ENCODE results near the gene API5. TPM values are rescaled to one million over a fixed set of nuclear protein-coding genes. Genes with fewer than 3 reads are reported as not detected.
A peak's percentile ranks its signal among the peaks of the same experiment; 100 is the strongest.

API5 gene
- total RNA-seq, 2 donors from 2014 or later = 149 to 166 TPM

GRCh38 chr11:43358279-43358800 lies 46.5 kb downstream of the API5 start:
- Mint-ChIP-seq H3K27me3 (ENCODE audit: insufficient read depth) (peaks cover 15% of the 10 kb centered on the region), H3K27ac (peak overlapping the region; percentile 95), H3K4me1 (peaks cover 24% of the 10 kb centered on the region), H3K4me3 (peak overlapping the region; percentile 97), H3K9me3 (peaks cover 2% of the 10 kb centered on the region), H3K36me3 (ENCODE audit: low read depth) (peaks cover 6% of the 10 kb centered on the region)
- WGBS, 2 experiments (ENCODE audit: insufficient coverage in 1 of 2, insufficient read length in 1 of 2) = 17 to 47% methylated on average over 6 to 15 of the region's 16 CpGs
- H3K27ac ChIP-seq (ENCODE audit: low read depth, low read length) = peak overlapping the region; percentile 54
- H3K27me3 ChIP-seq (ENCODE audit: control insufficient read depth, insufficient read depth, low read length, poor library complexity, severe bottlenecking) = no peaks in the 10 kb centered on the region
- no peaks in the 10 kb centered on the region for H3K36me3 ChIP-seq (ENCODE audit: control insufficient read depth, insufficient read depth, low read length)
- H3K4me1 ChIP-seq (ENCODE audit: control insufficient read depth, insufficient read depth, low read length) = no peaks in the 10 kb centered on the region
- TF ChIP-seq CTCF (conservative IDR thresholded peaks at IDR 0.05) = no peak
- DNase-seq = no peak
- peak overlapping the region; percentile 86 for H3K9ac ChIP-seq (ENCODE audit: extremely low read depth, low read length, poor library complexity, severe bottlenecking)
- peak overlapping the region; percentile 97 for H3K4me3 ChIP-seq (ENCODE audit: low read length)
- H3K9me3 ChIP-seq (ENCODE audit: control insufficient read depth, low read length) = no peaks in the 10 kb centered on the region

- H3K36me3 Mint-ChIP-seq (ENCODE audit: low read depth) = peaks cover 12% of the 10 kb centered on the region
- peak; percentile 97 for DNase-seq
- Histone ChIP-seq H3K36me3 (ENCODE audit: control insufficient read depth, insufficient read depth, low read length) (no peaks in the 10 kb centered on the region), H3K4me1 (ENCODE audit: control insufficient read depth, insufficient read depth, low read length) (no peaks in the 10 kb centered on the region), H3K27ac (ENCODE audit: low read depth, low read length) (peak within 1 kb of the TSS; percentile 65), H3K27me3 (ENCODE audit: control insufficient read depth, insufficient read depth, low read length, poor library complexity, severe bottlenecking) (no peaks in the 10 kb centered on the region), H3K9me3 (ENCODE audit: control insufficient read depth, low read length) (peaks cover 5% of the 10 kb centered on the region), H3K9ac (ENCODE audit: extremely low read depth, low read length, poor library complexity, severe bottlenecking) (peak within 1 kb of the TSS; percentile 86), H3K4me3 (ENCODE audit: low read length) (peak within 1 kb of the TSS; percentile 97)
- TF ChIP-seq CTCF (conservative IDR thresholded peaks at IDR 0.05) = no peak
- H3K9me3 Mint-ChIP-seq = no peaks in the 10 kb centered on the region
- 0 to 5% methylated on average over 13 to 58 of the region's 58 CpGs for WGBS, 2 experiments (ENCODE audit: insufficient coverage in 1 of 2, insufficient read length in 1 of 2)
- peaks cover 24% of the 10 kb centered on the region for H3K4me1 Mint-ChIP-seq
- H3K4me3 Mint-ChIP-seq = peak within 1 kb of the TSS; percentile 97
- peak within 1 kb of the TSS; percentile 95 for H3K27ac Mint-ChIP-seq
- peaks cover 12% of the 10 kb centered on the region for H3K27me3 Mint-ChIP-seq (ENCODE audit: insufficient read depth)
Measured at GRCh38 chr11:43358801-43359421, 47.1 kb downstream of the API5 start, which contains the start of gene TTC17. Gene TTC17 (plus strand): TSS chr11:43358920. CDS start chr11:43358955, 35 bp downstream.

DNA sequence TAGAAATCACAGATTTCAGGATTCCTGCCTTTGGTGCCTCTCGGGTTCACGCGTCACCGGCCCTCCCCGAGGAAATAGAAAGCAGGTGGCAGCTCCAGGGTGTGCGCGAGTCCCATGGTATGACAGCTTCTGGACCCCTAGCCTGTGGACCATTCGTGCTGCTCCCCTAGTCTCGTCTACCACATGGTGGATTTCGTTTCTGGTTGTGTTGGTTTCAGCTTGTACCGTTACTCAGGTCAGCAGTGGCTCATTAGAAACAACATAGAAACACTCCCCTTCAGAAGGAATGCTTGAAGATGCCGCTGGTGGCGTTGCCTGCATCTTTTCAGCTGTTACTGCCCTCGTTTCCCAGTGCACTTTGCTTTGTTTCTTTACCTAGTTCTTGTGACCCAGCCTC lies 47.6 kb downstream of the API5 start:
- Mint-ChIP-seq H3K4me3 (peak overlapping the region; percentile 97), H3K27ac (peak overlapping the region; percentile 95), H3K27me3 (ENCODE audit: insufficient read depth) (peaks cover 12% of the 10 kb centered on the region), H3K4me1 (peaks cover 24% of the 10 kb centered on the region), H3K9me3 (no peaks in the 10 kb centered on the region), H3K36me3 (ENCODE audit: low read depth) (peaks cover 12% of the 10 kb centered on the region)
- TF ChIP-seq CTCF (conservative IDR thresholded peaks at IDR 0.05) = no peak
- no peaks in the 10 kb centered on the region for H3K4me1 ChIP-seq (ENCODE audit: control insufficient read depth, insufficient read depth, low read length)
- H3K9me3 ChIP-seq (ENCODE audit: control insufficient read depth, low read length) = peaks cover 5% of the 10 kb centered on the region
- H3K27ac ChIP-seq (ENCODE audit: low read depth, low read length) = peak overlapping the region; percentile 65
- H3K9ac ChIP-seq (ENCODE audit: extremely low read depth, low read length, poor library complexity, severe bottlenecking) = peak overlapping the region; percentile 86
- no peaks in the 10 kb centered on the region for H3K27me3 ChIP-seq (ENCODE audit: control insufficient read depth, insufficient read depth, low read length, poor library complexity, severe bottlenecking)
- 0 to 1% methylated on average over 11 to 14 of the region's 14 CpGs for WGBS, 2 experiments (ENCODE audit: insufficient coverage in 1 of 2, insufficient read length in 1 of 2)
- DNase-seq = no peak
- peak overlapping the region; percentile 97 for H3K4me3 ChIP-seq (ENCODE audit: low read length)
- no peaks in the 10 kb centered on the region for H3K36me3 ChIP-seq (ENCODE audit: control insufficient read depth, insufficient read depth, low read length)
